Upper lobe of left lung (tissue), 4 donors: ENCODE data around the gene SUDS3.

Experiments
- POLR2A ChIP-seq, 4 donors: fragments of 450-650 bp; IDR thresholded peaks; one replicate each; pipeline ENCODE4 v1.5.1; 2016 to 2017; ENCODE audit warnings: antibody characterized with exemption in 4 of 4, mild to moderate bottlenecking in 2 of 4
- POLR2AphosphoS5 ChIP-seq, 2 donors: sonication (generic); formaldehyde crosslinking; IDR thresholded peaks; one replicate each; pipeline ENCODE4 v1.5.1; 2017; ENCODE audit warnings: antibody characterized with exemption in 2 of 2
- TF ChIP-seq, protein P1 (sequence below), 6 experiments: fragments of 450-650 bp in 4 of 6; fragments of 200-600 bp in 2 of 6; sonication (generic) in 2 of 6; IDR thresholded peaks; one replicate each; pipeline ENCODE4 v1.5.1; 2016 to 2019; ENCODE audit warnings: antibody characterized with exemption in 6 of 6

GRCh38 chr12:118420673-118421072 is 44.3 kb downstream of the SUDS3 start:
- TF ChIP-seq, protein P1, sequence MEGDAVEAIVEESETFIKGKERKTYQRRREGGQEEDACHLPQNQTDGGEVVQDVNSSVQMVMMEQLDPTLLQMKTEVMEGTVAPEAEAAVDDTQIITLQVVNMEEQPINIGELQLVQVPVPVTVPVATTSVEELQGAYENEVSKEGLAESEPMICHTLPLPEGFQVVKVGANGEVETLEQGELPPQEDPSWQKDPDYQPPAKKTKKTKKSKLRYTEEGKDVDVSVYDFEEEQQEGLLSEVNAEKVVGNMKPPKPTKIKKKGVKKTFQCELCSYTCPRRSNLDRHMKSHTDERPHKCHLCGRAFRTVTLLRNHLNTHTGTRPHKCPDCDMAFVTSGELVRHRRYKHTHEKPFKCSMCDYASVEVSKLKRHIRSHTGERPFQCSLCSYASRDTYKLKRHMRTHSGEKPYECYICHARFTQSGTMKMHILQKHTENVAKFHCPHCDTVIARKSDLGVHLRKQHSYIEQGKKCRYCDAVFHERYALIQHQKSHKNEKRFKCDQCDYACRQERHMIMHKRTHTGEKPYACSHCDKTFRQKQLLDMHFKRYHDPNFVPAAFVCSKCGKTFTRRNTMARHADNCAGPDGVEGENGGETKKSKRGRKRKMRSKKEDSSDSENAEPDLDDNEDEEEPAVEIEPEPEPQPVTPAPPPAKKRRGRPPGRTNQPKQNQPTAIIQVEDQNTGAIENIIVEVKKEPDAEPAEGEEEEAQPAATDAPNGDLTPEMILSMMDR (IDR thresholded peaks at IDR 0.05), result no peak
- TF ChIP-seq POLR2A (IDR thresholded peaks at IDR 0.05) (no peak), POLR2AphosphoS5 (IDR thresholded peaks at IDR 0.05) (no peak)
